WERI-Rb-1 (cell line): ENCODE measurements around the gene USP19.

Experiments
- DNase-seq: peaks from one replicate; pipeline ENCODE4 v3.0.0-alpha.2; 2020
- H3K27ac ChIP-seq: fragments of 250-450 bp; sonication (Bioruptor Pico); 2 replicates; pipeline ENCODE4 v1.5.1; 2020; ENCODE audit warnings: mild to moderate bottlenecking, moderate library complexity
- H3K27me3 ChIP-seq: fragments of 250-450 bp; sonication (Bioruptor Pico); 2 replicates; pipeline ENCODE4 v1.5.1; 2021; ENCODE audit warnings: mild to moderate bottlenecking, low read depth, moderate library complexity; ENCODE audit not compliant: insufficient read depth, severe bottlenecking
- H3K36me3 ChIP-seq: fragments of 250-450 bp; sonication (Bioruptor Pico); 2 replicates; pipeline ENCODE4 v1.5.1; 2020; ENCODE audit warnings: mild to moderate bottlenecking, moderate library complexity
- H3K4me3 ChIP-seq: 2 replicates; pipeline ENCODE4 v1.5.1; 2011; ENCODE audit warnings: low read depth, mild to moderate bottlenecking, control low read depth, low read length
- H3K9me3 ChIP-seq: fragments of 250-450 bp; sonication (Bioruptor Pico); 2 replicates; pipeline ENCODE4 v1.5.1; 2021; ENCODE audit warnings: mild to moderate bottlenecking, moderate library complexity; ENCODE audit not compliant: severe bottlenecking
- CTCF ChIP-seq: IDR thresholded peaks from 2 replicates; pipeline ENCODE4 v1.5.1; 2011; ENCODE audit warnings: low read depth, mild to moderate bottlenecking, control low read depth, inconsistent platforms, low read length

USP19 gene

GRCh38 chr3:49131576-49131975 is 11.0 kb upstream of the USP19 start:
- Histone ChIP-seq H3K9me3 (no peaks in the 10 kb centered on the region), H3K4me3 (no peak overlapping the region), H3K27me3 (no peaks in the 10 kb centered on the region), H3K27ac (no peak overlapping the region), H3K36me3 (no peaks in the 10 kb centered on the region)
- DNase-seq: no peak
- TF ChIP-seq CTCF: no peak

- Histone ChIP-seq H3K9me3 (no peaks in the 10 kb centered on the region), H3K36me3 (no peaks in the 10 kb centered on the region), H3K27ac (no peak overlapping the region), H3K4me3 (no peak overlapping the region), H3K27me3 (no peaks in the 10 kb centered on the region)
- TF ChIP-seq CTCF: no peak
- no peak for DNase-seq
Measured at GRCh38 chr3:49131040-49131439, 10.4 kb upstream of the USP19 start.

- peak; percentile 52; the same call in 1 of the 2 replicates for TF ChIP-seq CTCF
- H3K4me3 ChIP-seq: no peak overlapping the region
Measured at GRCh38 chr3:49124991-49125670, 4.5 kb upstream of the USP19 start.

GRCh38 chr3:49124203-49124602 is 3.6 kb upstream of the USP19 start:
- no peaks in the 10 kb centered on the region for H3K27me3 ChIP-seq
- H3K9me3 ChIP-seq: no peaks in the 10 kb centered on the region
- DNase-seq: no peak
- no peak overlapping the region for H3K4me3 ChIP-seq
- peaks cover 17% of the 10 kb centered on the region for H3K36me3 ChIP-seq
- no peak overlapping the region for H3K27ac ChIP-seq
- TF ChIP-seq CTCF: no peak

More at GRCh38 chr3:49124991-49125670, 4.5 kb upstream of the USP19 start:
- H3K36me3 ChIP-seq: peaks cover 15% of the 10 kb centered on the region
- no peaks in the 10 kb centered on the region for H3K27me3 ChIP-seq
- peak; percentile 43 for DNase-seq
- no peaks in the 10 kb centered on the region for H3K9me3 ChIP-seq
- no peak overlapping the region for H3K27ac ChIP-seq

- DNase-seq: no peak
- no peak overlapping the region for H3K4me3 ChIP-seq
- H3K9me3 ChIP-seq: no peaks in the 10 kb centered on the region
- no peaks in the 10 kb centered on the region for H3K27me3 ChIP-seq
- H3K27ac ChIP-seq: no peak overlapping the region
- H3K36me3 ChIP-seq: peaks cover 22% of the 10 kb centered on the region
- TF ChIP-seq CTCF: no peak
Measured at GRCh38 chr3:49123687-49124086, 3.1 kb upstream of the USP19 start.

GRCh38 chr3:49122886-49123545 is 2.4 kb upstream of the USP19 start:
- no peaks in the 10 kb centered on the region for H3K27me3 ChIP-seq
- H3K9me3 ChIP-seq: no peaks in the 10 kb centered on the region
- peaks cover 28% of the 10 kb centered on the region for H3K36me3 ChIP-seq
- DNase-seq: no peak
- no peak overlapping the region for H3K4me3 ChIP-seq
- no peak overlapping the region for H3K27ac ChIP-seq
- TF ChIP-seq CTCF: no peak
